GM12878 (cell line): ENCODE results near the gene FBXO38.

Source experiments
- GABPA ChIP-seq: IDR thresholded peaks from 2 replicates; pipeline ENCODE4 v1.6.1; 2014; ENCODE audit warnings: antibody characterized with exemption, low read depth, mild to moderate bottlenecking, inconsistent platforms
- ZBTB40 ChIP-seq: fragments of 450-650 bp; IDR thresholded peaks from 2 replicates; pipeline ENCODE4 v1.6.1; 2016; ENCODE audit warnings: mild to moderate bottlenecking, moderate library complexity, borderline replicate concordance

- no peak for TF ChIP-seq ZBTB40
- TF ChIP-seq GABPA: no peak
Measured at GRCh38 chr5:148372893-148373292, 10.9 kb upstream of the FBXO38 start.
